ENCODE data around the gene GALNT14. TPM values are rescaled to one million over a fixed set of nuclear protein-coding genes. Genes with fewer than 3 reads are reported as not detected.

The GALNT14 gene
- polyA plus RNA-seq, 12 donors, result 2.1 to 5.2 (median 3.0) TPM; not detected in 2

DNA sequence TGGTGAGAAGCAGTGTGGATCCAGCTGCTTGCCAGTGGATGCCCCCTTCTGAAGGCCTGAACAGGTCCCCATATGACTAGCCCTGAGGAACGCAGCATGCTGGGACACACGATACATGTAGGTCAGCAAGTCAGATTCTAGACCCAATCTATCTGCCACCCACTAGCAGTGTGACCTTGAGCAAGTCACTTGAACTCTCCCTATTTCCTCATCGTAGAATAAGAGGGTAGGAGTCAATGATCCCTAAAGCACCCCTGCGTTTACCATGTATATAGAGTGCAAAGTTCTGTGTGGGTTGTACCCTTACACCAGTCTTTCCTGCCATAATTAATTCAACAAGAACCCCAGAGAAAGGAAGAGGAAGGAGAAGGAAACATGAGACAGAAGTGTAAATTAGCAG lies 123.7 kb downstream of the GALNT14 start:
- no peak for DNase-seq

DNA sequence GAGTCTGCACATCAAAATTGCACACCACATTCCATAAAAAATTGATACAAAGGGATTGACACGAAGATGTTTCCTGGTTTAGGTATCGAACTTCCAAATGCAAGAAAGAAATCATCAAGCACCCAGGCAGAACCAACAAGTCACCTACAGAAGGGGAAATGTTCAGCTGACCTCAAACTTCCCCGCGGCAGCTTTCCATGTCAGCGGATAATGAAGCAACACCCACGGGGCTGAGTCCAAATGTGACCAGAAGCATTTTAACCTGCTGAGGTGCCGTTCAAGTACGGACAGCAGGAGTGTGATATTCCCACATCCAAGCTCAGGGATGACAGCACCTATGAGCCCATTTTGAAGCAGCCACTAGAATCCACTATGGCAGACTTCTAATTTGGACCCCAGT lies 124.9 kb downstream of the GALNT14 start:
- no peak for DNase-seq

DNA sequence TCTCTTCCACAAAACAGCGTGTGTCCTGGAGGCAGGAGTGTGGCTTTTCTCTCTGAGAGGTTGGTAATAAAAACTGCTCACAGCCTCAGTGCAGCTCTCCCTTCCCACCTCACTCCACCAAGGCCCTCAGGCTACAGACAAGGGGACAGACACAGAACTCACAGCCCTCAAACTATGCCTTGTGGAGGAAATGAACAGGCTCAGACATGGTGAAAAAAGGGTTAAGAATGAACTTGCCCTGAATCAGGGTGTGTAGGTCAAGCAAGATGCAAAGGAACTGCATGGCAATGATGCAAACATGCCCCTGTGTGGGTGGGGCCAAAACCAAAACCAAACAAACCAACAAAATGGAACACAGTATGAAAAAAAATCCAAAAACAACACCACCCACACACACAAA lies 125.8 kb downstream of the GALNT14 start:
- DNase-seq, result no peak

- DNase-seq, result no peak
Observed at GRCh38 chr2:31011587-31011986, 126.7 kb downstream of the GALNT14 start.

DNA sequence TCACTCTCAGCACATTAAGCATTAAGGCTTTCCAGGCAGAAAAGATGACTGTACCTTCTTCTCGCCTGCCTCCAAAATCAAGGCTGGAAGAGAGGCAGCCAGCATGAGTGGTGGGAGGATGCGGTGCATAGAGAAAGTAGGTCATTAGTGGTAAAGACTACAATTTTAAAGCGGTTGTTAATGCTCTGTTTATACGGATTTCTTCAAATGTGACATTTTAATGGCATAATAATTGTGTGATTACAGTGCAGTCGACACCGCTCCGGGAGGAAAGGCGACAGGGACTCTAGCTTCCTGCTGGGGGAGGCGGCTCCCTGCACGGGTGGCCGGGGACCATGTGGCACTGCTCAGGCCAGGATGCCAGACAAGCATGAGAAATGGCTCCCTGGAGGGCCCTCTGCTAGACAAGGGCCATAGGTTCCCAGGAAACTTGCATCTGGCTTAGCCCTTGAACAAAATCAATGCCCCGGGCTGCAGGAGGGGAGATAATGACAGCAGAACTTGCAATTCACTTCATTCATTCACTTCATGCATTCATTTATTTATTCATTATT lies 129.6 kb downstream of the GALNT14 start:
- no peak for DNase-seq

- no peak for DNase-seq
Observed at GRCh38 chr2:31004257-31004656, 134.0 kb downstream of the GALNT14 start.

DNA sequence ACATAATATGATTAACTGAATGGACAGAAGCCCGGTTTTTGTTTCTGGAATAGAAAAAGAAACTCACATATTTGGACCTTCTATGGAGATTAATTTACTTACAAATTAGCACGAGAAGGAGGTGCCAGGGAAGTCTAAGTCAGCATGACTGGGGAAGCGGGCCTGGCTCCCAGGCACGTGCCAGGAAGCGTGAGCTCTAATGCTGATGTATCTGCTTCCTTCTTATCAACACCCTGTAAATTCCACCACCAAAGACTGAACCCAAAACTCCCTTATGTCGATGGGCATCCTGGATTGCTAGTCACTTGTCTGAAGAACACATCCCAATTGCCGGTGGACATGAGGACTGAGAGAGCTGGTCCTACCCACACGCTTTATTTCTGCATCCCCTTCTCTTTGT lies 134.5 kb downstream of the GALNT14 start:
- no peak for DNase-seq

DNA sequence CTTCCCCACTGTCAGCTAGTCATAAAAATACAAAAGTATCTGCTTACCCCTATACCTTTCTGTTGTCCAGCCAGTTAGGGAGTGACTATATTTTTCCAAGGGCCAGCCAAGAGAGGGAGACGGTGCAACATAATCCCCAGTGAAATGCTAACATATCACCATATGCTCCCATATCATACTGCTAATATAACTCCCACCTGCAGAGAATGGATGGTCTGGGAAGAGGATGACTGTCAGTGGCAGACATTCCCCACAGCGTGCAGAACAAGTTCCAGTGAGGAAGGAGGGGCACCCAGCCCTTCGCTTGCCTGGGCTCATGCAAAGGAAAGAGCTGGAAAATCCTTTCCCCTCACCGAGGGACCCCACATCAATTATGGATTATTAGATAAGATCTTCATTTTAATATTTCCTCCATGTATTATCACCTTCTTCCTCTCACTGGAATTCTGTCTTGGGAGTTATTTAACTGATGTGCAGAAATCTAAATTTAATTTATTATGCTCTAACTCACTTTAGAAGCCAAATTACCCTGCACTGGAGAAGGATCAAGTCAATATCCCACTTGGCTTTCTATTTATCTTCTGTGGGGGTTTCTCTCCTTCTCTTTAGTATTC lies 135.6 kb downstream of the GALNT14 start:
- DNase-seq, result no peak

DNA sequence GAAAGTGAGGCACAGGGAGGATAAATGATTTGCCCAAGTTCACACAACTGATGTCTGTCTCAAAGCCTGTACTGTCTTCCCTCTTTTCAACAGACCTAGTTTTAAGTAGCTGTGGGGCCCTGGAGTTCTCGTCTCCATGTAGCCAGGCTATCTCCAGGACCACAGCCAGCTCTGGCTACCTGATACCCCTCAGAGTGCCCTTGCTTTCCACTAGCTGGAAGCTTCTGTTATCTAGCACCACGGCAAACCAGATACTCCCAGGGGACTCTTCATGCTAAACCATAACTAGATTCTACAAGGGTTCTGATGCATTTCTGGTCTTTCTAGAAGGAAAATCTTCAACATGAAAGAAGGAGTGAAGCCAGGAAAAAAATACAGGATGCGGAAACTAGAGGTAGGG lies 137.3 kb downstream of the GALNT14 start:
- no peak for DNase-seq

DNA sequence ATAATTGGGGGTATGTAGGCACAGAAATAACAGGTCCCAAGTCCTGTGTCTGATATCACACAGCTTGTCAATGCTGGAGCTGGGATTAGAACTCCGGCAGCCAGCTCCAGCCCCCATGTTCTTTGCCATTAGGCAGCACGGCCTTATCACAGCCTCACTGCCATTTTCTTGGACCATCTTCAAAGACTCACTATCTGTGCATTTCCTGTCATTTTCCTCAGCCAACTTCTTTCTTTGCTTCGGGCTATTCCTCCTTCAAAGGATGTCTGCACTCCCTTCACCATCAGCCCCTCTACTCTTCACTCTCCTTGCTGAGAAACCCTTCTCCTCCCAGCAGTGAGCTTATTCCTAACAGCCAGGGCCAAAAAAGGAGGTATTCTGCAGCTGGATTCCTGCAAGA lies 139.6 kb downstream of the GALNT14 start:
- no peak for DNase-seq

DNA sequence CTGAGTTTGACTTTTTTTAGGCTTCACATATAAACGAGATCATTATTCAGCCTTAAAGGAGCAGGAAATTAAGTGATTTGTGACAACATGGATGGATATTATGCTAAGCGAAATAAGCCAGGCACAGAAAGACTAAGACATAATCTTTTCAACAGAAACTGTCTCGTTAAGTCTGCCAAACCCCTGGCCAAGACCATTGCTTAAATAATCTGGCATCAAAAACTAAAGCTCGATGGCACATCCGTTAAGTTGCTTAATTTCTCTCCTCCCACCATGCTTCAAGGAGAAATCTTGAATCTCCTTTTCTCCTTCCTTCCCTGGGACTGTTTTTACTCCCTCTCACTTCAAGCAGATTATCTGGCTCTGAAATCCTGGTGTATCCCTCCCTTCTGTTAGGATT lies 140.3 kb downstream of the GALNT14 start:
- no peak for DNase-seq

DNA sequence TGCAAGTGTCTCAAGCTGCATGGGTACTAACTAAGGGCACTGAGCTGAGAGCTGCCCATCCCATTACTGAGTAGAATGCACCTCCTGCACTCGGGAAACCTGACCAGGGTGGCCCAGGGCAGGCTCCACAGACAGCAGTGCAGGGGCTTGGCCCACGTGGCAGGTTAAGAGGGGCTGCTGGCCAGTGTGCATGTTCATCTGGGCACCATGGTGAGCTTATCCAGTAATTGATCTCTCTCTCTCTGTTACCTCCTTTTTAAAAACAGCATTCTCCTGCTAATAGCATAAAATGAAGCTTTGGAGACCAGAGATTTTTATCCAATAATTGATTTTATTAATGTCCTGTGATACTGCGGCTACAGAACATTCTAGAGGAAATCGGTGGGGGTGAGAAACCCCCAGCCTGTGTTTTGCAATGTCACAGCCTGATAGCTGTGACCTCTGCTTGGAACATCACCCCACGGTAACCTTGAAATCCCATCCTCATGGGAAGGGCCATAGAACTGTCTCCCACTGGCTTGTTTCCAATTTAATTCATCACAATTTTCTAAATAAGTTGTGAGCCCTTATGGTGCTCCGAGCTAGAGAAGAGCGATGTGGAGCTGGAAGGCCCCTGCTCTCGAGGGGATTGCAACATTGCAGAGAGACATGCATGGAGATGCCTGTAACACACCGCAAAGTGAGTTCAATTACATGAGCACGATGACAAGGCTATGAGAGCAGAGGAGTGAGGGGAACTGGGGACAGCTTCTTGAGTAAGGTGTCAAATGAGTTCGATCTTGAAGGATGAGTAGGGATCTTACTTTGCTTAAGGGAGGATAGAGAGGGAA lies 143.8 kb downstream of the GALNT14 start:
- no peak for DNase-seq

- no peak for DNase-seq
Observed at GRCh38 chr2:30992781-30993180, 145.5 kb downstream of the GALNT14 start.

- no peak for DNase-seq
Observed at GRCh38 chr2:30990671-30991070, 147.6 kb downstream of the GALNT14 start.

GRCh38 chr2:30990176-30990575 lies 148.1 kb downstream of the GALNT14 start:
- no peak for DNase-seq

DNA sequence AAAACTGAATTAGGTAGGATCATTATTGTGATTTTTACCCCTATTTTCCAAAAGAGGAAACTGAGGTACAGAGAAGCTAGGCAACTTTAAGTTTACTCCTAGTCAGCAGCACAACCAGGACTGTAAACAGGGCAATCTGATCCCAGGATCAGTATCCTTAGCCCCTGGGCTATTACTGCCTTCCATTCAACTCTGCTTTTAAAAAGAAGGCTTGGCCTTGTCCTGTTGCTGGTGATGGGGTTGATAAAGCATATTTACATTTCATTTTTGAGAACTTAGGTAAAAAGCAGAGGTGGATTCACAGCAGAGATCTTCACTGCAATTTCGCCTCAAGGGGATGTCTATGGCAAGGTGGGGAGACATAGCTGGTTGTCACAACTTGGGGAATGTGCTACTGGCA lies 148.5 kb downstream of the GALNT14 start:
- DNase-seq, result no peak

DNA sequence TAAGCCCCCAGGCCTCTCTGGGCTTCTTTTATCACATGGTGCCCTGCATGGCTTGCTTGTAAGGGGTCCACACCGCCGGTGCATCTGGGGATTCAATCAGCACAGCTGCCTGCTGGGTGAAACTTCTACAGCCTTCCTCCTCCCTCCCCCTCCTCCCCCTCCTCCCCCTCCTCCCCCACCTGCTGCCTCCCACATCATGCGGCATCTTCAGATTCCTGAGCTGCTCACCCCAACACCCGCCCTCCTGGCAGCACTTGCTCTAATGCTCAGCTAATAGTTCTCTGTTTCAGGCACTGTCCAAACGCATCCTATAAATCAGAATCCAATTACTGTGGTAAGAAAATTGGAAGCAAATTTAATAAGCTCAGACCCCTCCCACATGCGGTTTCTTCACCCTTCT lies 150.7 kb downstream of the GALNT14 start:
- DNase-seq, result no peak

- DNase-seq, result peak; percentile 33
Observed at GRCh38 chr2:30986231-30986580, 152.0 kb downstream of the GALNT14 start.

DNA sequence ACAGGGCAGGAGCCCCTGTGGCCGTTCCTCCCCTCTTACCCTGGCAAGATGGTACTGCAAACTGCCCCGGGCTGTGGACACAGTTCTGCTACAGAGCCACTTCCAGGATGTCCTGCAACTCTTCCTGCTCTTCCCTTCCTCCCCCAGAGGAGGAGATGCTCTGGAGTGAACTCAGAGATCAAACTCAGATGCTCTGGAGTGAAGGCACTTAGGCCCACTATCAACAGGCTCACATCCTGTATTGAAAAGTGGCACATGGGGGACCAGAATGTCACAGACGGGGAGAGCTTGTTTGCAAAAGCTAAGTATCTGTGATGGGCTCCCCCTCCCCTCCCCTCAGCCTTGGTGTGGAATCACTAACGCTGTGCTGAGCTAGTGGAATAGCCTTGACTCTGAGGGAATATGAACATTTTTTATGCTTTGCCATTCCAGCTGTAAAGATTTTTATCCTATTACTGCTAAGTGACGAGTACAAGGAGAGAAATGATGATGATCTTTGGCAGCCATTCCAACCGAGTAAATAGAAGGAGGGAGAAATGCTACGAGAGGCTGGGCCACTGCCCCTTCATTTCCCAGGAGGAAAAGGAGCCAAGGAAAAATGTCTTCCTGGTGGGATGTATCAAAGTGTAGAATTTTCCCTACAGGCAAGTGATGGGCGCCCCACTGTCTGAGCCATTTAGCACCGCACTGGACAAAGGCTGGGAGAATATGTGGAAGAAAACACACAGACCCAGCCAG lies 152.6 kb downstream of the GALNT14 start:
- peak; percentile 56 for DNase-seq

GRCh38 chr2:30984148-30984547 lies 154.1 kb downstream of the GALNT14 start:
- no peak for DNase-seq

GRCh38 chr2:30981510-30981909 lies 156.7 kb downstream of the GALNT14 start:
- peak; percentile 32 for DNase-seq

GRCh38 chr2:30981096-30981495 lies 157.1 kb downstream of the GALNT14 start:
- no peak for DNase-seq

DNA sequence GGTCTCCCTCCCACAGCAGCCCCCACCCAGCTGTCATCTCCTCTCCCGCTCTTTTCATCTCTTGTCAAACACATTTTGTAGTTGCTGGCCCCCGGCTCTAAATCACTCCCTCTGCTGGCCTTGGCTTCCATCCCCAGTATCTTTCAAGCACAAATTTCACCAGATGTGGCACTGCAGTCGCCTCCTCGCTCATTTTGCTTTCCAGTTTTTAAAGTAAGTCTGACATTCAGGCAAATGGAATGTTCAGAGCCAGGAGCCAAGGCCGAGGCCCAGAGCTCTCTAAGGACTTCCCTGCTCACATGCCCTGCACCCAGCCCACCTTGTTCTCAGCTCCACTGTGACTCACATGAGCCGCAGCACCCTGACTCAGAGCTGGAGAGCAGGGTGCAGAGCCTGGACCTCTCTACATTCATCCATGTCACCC lies 158.4 kb downstream of the GALNT14 start:
- no peak for DNase-seq

All from muscle of arm (tissue), 12 donors.